ENCODE measurements around the gene CDH15. TPM values are rescaled to one million over a fixed set of nuclear protein-coding genes. Genes with fewer than 3 reads are reported as not detected.

Gene CDH15
- total and polyA plus RNA-seq, 2 of the 13 experiments (the other 11 are each of a cell fraction or from before 2014, with no cell fraction given), result 0.74 to 2.2 TPM

DNA sequence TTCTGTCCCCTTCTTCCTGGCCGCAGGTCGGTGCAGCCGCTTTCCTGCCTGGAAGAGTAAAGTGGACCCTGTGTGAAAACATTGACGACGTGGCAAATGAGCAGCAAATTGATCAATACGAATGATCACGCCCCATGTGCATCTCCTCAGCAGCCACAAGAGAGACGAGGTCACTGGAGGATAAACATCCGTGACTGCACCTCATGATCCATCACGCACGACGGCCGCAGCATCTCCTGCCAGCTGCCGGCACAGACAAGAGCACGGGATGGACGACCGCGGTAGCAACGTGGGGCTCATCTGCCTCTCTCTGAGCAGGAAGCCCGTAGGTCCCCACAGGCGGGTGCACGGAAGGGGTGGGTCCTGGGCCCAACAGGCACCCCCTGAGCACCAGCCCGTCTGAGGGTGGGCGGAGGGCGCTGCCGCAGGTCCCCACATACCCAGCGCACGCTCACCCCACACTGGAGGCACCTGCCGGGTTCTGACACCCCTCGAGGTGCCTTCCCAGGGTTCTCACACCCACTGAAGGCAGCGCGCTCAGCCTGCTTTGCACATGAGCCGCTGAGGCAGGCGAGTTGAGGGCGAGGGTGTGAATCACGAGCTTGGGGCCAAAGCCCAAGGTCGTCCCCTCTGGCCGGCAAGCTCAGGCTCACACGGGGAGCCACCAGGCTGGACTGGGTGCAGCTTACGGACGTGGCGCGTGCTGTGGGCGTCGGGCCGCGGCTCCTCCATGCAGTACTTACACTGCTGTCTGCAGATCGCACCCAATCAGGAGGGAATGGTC is 12.3 kb upstream of the CDH15 start (continued):
- peak; percentile 88 for TF ChIP-seq ZNF800 (CRISPR knock-in tag; IDR thresholded peaks at IDR 0.05)
- TF ChIP-seq KDM2A (CRISPR knock-in tag; IDR thresholded peaks at IDR 0.05; ENCODE audit: borderline replicate concordance, low read depth), result peak; percentile 84
- TF ChIP-seq, protein P1, sequence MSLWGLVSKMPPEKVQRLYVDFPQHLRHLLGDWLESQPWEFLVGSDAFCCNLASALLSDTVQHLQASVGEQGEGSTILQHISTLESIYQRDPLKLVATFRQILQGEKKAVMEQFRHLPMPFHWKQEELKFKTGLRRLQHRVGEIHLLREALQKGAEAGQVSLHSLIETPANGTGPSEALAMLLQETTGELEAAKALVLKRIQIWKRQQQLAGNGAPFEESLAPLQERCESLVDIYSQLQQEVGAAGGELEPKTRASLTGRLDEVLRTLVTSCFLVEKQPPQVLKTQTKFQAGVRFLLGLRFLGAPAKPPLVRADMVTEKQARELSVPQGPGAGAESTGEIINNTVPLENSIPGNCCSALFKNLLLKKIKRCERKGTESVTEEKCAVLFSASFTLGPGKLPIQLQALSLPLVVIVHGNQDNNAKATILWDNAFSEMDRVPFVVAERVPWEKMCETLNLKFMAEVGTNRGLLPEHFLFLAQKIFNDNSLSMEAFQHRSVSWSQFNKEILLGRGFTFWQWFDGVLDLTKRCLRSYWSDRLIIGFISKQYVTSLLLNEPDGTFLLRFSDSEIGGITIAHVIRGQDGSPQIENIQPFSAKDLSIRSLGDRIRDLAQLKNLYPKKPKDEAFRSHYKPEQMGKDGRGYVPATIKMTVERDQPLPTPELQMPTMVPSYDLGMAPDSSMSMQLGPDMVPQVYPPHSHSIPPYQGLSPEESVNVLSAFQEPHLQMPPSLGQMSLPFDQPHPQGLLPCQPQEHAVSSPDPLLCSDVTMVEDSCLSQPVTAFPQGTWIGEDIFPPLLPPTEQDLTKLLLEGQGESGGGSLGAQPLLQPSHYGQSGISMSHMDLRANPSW (CRISPR knock-in tag; IDR thresholded peaks at IDR 0.05; ENCODE audit: borderline replicate concordance), result no peak
- TF ChIP-seq MZF1 (CRISPR knock-in tag; IDR thresholded peaks at IDR 0.05; ENCODE audit: borderline replicate concordance), result no peak
- peak; percentile 65 for TF ChIP-seq HIC2 (CRISPR knock-in tag; IDR thresholded peaks at IDR 0.05; ENCODE audit: low read depth)
- no peak for TF ChIP-seq ZNF816 (CRISPR knock-in tag; IDR thresholded peaks at IDR 0.05; ENCODE audit: borderline replicate concordance)
- TF ChIP-seq ZNF234 (CRISPR knock-in tag; conservative IDR thresholded peaks at IDR 0.05), result no peak
- no peak for TF ChIP-seq ZNF121 (CRISPR knock-in tag; IDR thresholded peaks at IDR 0.05)
- no peak for TF ChIP-seq YY1 (IDR thresholded peaks at IDR 0.05; ENCODE audit: insufficient read depth, insufficient replicate concordance, low read depth, low read length)
- TF ChIP-seq AKAP8 (CRISPR knock-in tag; IDR thresholded peaks at IDR 0.05), result peak; percentile 37; the same call in 1 of the 2 replicates
- peak; percentile 47; the same call in 1 of the 2 replicates for TF ChIP-seq ZNF768 (CRISPR knock-in tag; IDR thresholded peaks at IDR 0.05)
- no peak for TF ChIP-seq E2F5 (CRISPR knock-in tag; conservative IDR thresholded peaks at IDR 0.05)
- no peak for TF ChIP-seq PCBP2 (optimal IDR thresholded peaks at IDR 0.05; ENCODE audit: low read depth, low read length, poor library complexity, severe bottlenecking)
- TF ChIP-seq CBFB (CRISPR knock-in tag; IDR thresholded peaks at IDR 0.05), result peak; percentile 59; the same call in 1 of the 2 replicates
- no peak for TF ChIP-seq CCDC6 (CRISPR knock-in tag; IDR thresholded peaks at IDR 0.05)
- TF ChIP-seq BORCS8-MEF2B (CRISPR knock-in tag; IDR thresholded peaks at IDR 0.05), result peak; percentile 98
- no peak for TF ChIP-seq SNAI1 (CRISPR knock-in tag; IDR thresholded peaks at IDR 0.05; ENCODE audit: borderline replicate concordance)
- TF ChIP-seq SYNCRIP (IDR thresholded peaks at IDR 0.05; ENCODE audit: insufficient read depth, low read depth, low read length), result no peak
- TF ChIP-seq, protein P2, sequence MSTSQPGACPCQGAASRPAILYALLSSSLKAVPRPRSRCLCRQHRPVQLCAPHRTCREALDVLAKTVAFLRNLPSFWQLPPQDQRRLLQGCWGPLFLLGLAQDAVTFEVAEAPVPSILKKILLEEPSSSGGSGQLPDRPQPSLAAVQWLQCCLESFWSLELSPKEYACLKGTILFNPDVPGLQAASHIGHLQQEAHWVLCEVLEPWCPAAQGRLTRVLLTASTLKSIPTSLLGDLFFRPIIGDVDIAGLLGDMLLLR (CRISPR knock-in tag; IDR thresholded peaks at IDR 0.05), result peak; percentile 57
- TF ChIP-seq ZNF672 (CRISPR knock-in tag; IDR thresholded peaks at IDR 0.05), result peak; percentile 62; the same call in 1 of the 2 replicates
- peak; percentile 74 for TF ChIP-seq NFKBIZ (CRISPR knock-in tag; IDR thresholded peaks at IDR 0.05)
- no peak for TF ChIP-seq POLR2AphosphoS2 (IDR thresholded peaks at IDR 0.05; ENCODE audit: low read depth, low read length)
